ENCODE measurements around the gene ADAM33. TPM values are rescaled to one million over a fixed set of nuclear protein-coding genes. Genes with fewer than 3 reads are reported as not detected.

The ADAM33 gene
- total RNA-seq, 4 donors from 2014 or later = 5.6 to 175 (median 23.3) TPM

DNA sequence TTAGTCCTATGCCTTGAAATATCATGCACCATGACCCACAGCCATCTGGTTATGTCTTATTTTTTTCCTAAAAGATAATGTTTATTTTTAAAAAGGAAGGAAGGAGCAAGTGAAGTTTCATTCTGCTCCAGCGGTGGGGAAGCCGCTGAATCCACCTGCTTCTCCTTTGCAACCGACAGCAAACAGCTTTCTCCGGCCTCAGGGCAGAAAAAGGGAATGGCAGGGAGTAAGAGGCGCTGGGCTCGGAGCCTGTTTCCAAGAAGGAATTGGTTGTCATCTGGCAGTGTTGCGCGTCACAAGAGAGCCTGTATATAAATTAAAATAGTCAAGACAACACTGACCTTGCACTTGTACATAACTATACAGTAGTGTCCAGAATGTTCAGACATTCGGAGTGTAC, 32.9 kb downstream of the ADAM33 start:
- Histone ChIP-seq H3K27me3 (no peaks in the 10 kb centered on the region), H3K36me3 (peaks cover 0 to 52% (median 0%) of the 10 kb centered on the region in 3 donors), H3K4me3 (no peak overlapping the region), H3K4me1 (no peaks in the 10 kb centered on the region), H3K27ac (no peak overlapping the region), H3K9me3 (no peaks in the 10 kb centered on the region)
- no peak for DNase-seq
- TF ChIP-seq, protein P1, sequence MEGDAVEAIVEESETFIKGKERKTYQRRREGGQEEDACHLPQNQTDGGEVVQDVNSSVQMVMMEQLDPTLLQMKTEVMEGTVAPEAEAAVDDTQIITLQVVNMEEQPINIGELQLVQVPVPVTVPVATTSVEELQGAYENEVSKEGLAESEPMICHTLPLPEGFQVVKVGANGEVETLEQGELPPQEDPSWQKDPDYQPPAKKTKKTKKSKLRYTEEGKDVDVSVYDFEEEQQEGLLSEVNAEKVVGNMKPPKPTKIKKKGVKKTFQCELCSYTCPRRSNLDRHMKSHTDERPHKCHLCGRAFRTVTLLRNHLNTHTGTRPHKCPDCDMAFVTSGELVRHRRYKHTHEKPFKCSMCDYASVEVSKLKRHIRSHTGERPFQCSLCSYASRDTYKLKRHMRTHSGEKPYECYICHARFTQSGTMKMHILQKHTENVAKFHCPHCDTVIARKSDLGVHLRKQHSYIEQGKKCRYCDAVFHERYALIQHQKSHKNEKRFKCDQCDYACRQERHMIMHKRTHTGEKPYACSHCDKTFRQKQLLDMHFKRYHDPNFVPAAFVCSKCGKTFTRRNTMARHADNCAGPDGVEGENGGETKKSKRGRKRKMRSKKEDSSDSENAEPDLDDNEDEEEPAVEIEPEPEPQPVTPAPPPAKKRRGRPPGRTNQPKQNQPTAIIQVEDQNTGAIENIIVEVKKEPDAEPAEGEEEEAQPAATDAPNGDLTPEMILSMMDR (IDR thresholded peaks at IDR 0.05) = no peak
- no peak for TF ChIP-seq POLR2A (IDR thresholded peaks at IDR 0.05)

DNA sequence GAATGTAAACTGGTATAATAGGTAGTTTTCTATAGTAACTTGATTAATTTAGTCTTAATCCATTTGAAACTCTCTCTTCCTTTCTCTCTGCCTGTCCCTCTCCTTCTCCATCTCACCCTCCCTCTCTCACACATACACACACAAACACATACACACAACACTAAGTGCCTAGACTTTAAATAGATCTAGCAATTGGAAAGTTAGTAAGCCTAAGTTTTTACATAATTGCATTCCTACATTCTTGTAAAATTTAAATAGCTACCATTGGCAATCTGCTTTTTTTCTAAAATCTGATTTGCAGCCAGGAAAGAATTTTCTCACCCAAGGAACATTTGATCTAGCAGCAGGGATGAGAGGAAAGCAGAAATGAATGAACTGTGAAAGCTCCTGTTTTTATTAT, 34.3 kb downstream of the ADAM33 start:
- H3K9me3 ChIP-seq = no peaks in the 10 kb centered on the region
- H3K4me1 ChIP-seq = no peaks in the 10 kb centered on the region
- no peaks in the 10 kb centered on the region for H3K27me3 ChIP-seq
- H3K4me3 ChIP-seq = no peak overlapping the region
- DNase-seq = no peak
- H3K27ac ChIP-seq = no peak overlapping the region
- H3K36me3 ChIP-seq = peaks cover 0 to 62% (median 0%) of the 10 kb centered on the region in 3 donors
- TF ChIP-seq POLR2A (IDR thresholded peaks at IDR 0.05) = no peak
- TF ChIP-seq, protein P1 (IDR thresholded peaks at IDR 0.05) = no peak

DNA sequence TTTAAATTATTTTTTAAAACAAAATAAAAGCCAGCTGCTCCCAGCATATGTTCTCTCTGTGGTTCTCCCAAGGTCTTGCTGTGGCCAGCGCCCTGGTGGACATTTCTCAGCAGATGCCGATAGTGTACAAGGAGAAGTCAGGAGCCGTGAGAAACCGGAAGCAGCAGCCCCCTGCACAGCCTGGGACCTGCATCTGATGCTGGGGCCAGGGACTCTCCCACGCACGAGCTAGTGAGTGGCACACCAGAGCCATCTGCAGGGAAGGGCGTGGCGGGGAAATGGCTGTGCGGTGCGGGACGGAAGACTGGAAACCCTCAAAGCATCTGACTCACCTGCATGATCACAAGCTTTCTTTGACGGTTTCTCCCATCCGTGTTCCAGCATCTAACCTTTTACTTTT, 35.2 kb downstream of the ADAM33 start:
- DNase-seq = no peak
- Histone ChIP-seq H3K27ac (no peak overlapping the region), H3K9me3 (no peaks in the 10 kb centered on the region), H3K36me3 (peaks cover 0 to 70% (median 0%) of the 10 kb centered on the region in 3 donors), H3K4me1 (no peaks in the 10 kb centered on the region), H3K27me3 (no peaks in the 10 kb centered on the region), H3K4me3 (no peak overlapping the region)
- TF ChIP-seq POLR2A (IDR thresholded peaks at IDR 0.05) = no peak
- TF ChIP-seq, protein P1 (IDR thresholded peaks at IDR 0.05) = no peak

DNA sequence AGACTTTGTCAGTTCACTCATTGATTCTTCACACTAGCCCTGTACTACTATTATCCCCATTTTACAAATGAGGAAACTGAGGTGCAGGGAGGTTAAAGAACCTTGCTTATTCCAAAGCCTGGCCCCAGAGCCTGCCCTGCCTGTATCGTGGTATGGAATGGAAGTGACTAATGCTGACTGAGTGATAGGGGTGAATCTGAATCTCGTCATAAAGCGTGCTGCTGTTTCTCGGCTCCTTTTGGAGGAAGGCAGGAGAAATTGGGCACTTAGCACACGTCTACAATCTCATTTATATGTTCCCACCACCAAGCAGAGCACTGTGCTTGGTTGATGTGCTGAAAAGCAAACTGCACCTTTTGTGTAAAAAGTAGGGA, 35.8 kb downstream of the ADAM33 start:
- no peaks in the 10 kb centered on the region for H3K4me1 ChIP-seq
- H3K27me3 ChIP-seq = no peaks in the 10 kb centered on the region
- no peak for TF ChIP-seq POLR2A (IDR thresholded peaks at IDR 0.05)
- TF ChIP-seq, protein P1 (IDR thresholded peaks at IDR 0.05) = no peak
- DNase-seq = no peak
- no peak overlapping the region for H3K4me3 ChIP-seq
- H3K27ac ChIP-seq = no peak overlapping the region
- H3K9me3 ChIP-seq = no peaks in the 10 kb centered on the region
- H3K36me3 ChIP-seq = peaks cover 0 to 70% (median 0%) of the 10 kb centered on the region in 3 donors

DNA sequence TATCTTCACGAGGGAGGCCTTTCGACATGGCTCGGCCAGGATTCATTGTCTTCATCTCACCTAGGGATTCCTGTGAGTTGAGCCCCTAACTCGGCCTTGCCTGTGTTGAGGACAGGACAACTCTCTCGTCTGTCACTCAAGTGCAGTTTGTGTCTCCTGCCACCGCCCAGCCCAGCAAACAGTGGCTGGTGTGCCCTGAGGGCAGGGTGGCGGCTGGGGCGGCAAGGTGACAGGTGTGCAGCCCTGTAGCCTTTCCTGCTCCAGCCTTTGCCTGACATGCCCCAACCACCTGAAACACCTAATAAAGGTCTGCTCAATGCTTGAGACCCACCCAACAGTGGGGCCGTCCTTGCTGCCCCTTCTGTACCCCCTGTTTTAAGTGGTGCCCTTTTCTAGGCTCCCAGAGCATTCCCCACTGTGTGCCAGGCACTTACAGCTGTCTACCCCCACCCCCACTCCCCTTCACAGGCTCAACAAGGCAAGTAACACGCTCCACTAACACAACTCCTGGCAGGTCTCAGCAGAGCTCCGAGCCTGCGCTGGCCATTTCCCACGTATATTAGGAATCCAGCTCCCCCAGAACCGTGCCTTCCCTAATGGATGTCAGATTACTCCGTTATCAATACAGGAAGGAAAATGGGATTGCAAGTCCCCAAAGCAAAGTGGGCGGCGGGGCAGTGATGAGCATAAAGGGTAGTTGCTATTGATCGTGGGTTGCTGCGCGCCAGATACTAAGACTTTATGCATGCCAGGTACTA, 36.3 kb downstream of the ADAM33 start:
- no peaks in the 10 kb centered on the region for H3K27me3 ChIP-seq
- no peak overlapping the region for H3K27ac ChIP-seq
- no peaks in the 10 kb centered on the region for H3K9me3 ChIP-seq
- no peaks in the 10 kb centered on the region for H3K4me1 ChIP-seq
- H3K36me3 ChIP-seq = peaks cover 0 to 70% (median 0%) of the 10 kb centered on the region in 3 donors
- no peak overlapping the region for H3K4me3 ChIP-seq
- DNase-seq = no peak
- TF ChIP-seq POLR2A (IDR thresholded peaks at IDR 0.05) = no peak
- TF ChIP-seq, protein P1 (IDR thresholded peaks at IDR 0.05) = no peak

All from Peyer's patch (tissue), 4 donors.